ENCODE measurements around the gene TSPAN11.

The TSPAN11 gene

GRCh38 chr12:30972035-30972434 lies 45.5 kb downstream of the TSPAN11 start:
- no peaks in the 10 kb centered on the region for H3K9me3 ChIP-seq (replicated peaks in 1 of 11)
- peaks cover 0 to 10% (median under 1%) of the 10 kb centered on the region in 10 experiments; a peak in 4 of 20 replicates for H3K4me1 ChIP-seq
- H3K4me3 ChIP-seq: no peak overlapping the region
- H3K36me3 ChIP-seq: no peaks in the 10 kb centered on the region
- H3K4me2 ChIP-seq: no peak overlapping the region
- H4K20me1 ChIP-seq: peaks cover 0 to 8% (median 0%) of the 10 kb centered on the region in 11 experiments; a peak in 2 of 22 replicates
- TF ChIP-seq Cebpa-rat (IDR thresholded peaks at IDR 0.05): no peak
- no peak overlapping the region for H3K27ac ChIP-seq
- H3K9ac ChIP-seq: no peak overlapping the region
- H3K27me3 ChIP-seq: no peaks in the 10 kb centered on the region

GRCh38 chr12:30973175-30973574 lies 46.6 kb downstream of the TSPAN11 start:
- no peak overlapping the region for H3K27ac ChIP-seq
- H3K9me3 ChIP-seq (replicated peaks in 1 of 11): no peaks in the 10 kb centered on the region
- no peaks in the 10 kb centered on the region for H3K36me3 ChIP-seq
- H3K4me2 ChIP-seq: no peak overlapping the region
- peaks cover 0 to 7% (median 0%) of the 10 kb centered on the region in 10 experiments; a peak in 2 of 20 replicates for H3K4me1 ChIP-seq
- H4K20me1 ChIP-seq: peaks cover 0 to 8% (median 0%) of the 10 kb centered on the region in 11 experiments; a peak in 2 of 22 replicates
- no peak overlapping the region for H3K9ac ChIP-seq
- H3K4me3 ChIP-seq: no peak overlapping the region
- no peaks in the 10 kb centered on the region for H3K27me3 ChIP-seq
- no peak for TF ChIP-seq Cebpa-rat (IDR thresholded peaks at IDR 0.05)

GRCh38 chr12:30973830-30974229 lies 47.3 kb downstream of the TSPAN11 start:
- TF ChIP-seq Cebpa-rat (IDR thresholded peaks at IDR 0.05): no peak

GRCh38 chr12:30974746-30975500 lies 48.4 kb downstream of the TSPAN11 start:
- Histone ChIP-seq H3K4me1 (peaks cover 0 to 7% (median 0%) of the 10 kb centered on the region in 10 experiments; a peak in 2 of 20 replicates), H4K20me1 (peaks cover 0 to 8% (median 0%) of the 10 kb centered on the region in 11 experiments; a peak in 2 of 22 replicates), H3K27ac (no peak overlapping the region), H3K27me3 (no peaks in the 10 kb centered on the region), H3K4me3 (no peak overlapping the region), H3K36me3 (no peaks in the 10 kb centered on the region), H3K4me2 (no peak overlapping the region), H3K9ac (no peak overlapping the region), H3K9me3 (replicated peaks in 1 of 11) (no peaks in the 10 kb centered on the region)
- TF ChIP-seq Cebpa-rat (IDR thresholded peaks at IDR 0.05): no peak

More at GRCh38 chr12:30973830-30974229, 47.3 kb downstream of the TSPAN11 start:
- no peak overlapping the region for H3K4me2 ChIP-seq
- peaks cover 0 to 8% (median 0%) of the 10 kb centered on the region in 11 experiments; a peak in 2 of 22 replicates for H4K20me1 ChIP-seq
- H3K9ac ChIP-seq: no peak overlapping the region
- H3K27ac ChIP-seq: no peak overlapping the region
- no peak overlapping the region for H3K4me3 ChIP-seq
- no peaks in the 10 kb centered on the region for H3K36me3 ChIP-seq
- peaks cover 0 to 7% (median 0%) of the 10 kb centered on the region in 10 experiments; a peak in 2 of 20 replicates for H3K4me1 ChIP-seq
- H3K27me3 ChIP-seq: no peaks in the 10 kb centered on the region
- no peaks in the 10 kb centered on the region for H3K9me3 ChIP-seq (replicated peaks in 1 of 11)

- no peak overlapping the region for H3K4me3 ChIP-seq
- no peak overlapping the region for H3K4me2 ChIP-seq
- no peak for TF ChIP-seq Cebpa-rat (IDR thresholded peaks at IDR 0.05)
- H3K9ac ChIP-seq: no peak overlapping the region
- H3K4me1 ChIP-seq: peaks cover 0 to 4% (median 0%) of the 10 kb centered on the region in 10 experiments; a peak in 2 of 20 replicates
- H3K27me3 ChIP-seq: no peaks in the 10 kb centered on the region
- H3K9me3 ChIP-seq (replicated peaks in 1 of 11): no peaks in the 10 kb centered on the region
- no peak overlapping the region for H3K27ac ChIP-seq
- H4K20me1 ChIP-seq: peaks cover 0 to 8% (median 0%) of the 10 kb centered on the region in 11 experiments; a peak in 2 of 22 replicates
- no peaks in the 10 kb centered on the region for H3K36me3 ChIP-seq
Observed at GRCh38 chr12:30975581-30975980, 49.0 kb downstream of the TSPAN11 start.

- Histone ChIP-seq H3K27ac (no peak overlapping the region), H3K4me3 (no peak overlapping the region), H3K36me3 (no peaks in the 10 kb centered on the region), H3K4me1 (no peaks in the 10 kb centered on the region), H3K4me2 (no peak overlapping the region), H4K20me1 (peaks cover 0 to 8% (median 0%) of the 10 kb centered on the region in 11 experiments; a peak in 2 of 22 replicates), H3K9ac (no peak overlapping the region), H3K9me3 (replicated peaks in 1 of 11) (no peaks in the 10 kb centered on the region), H3K27me3 (no peaks in the 10 kb centered on the region)
- TF ChIP-seq Cebpa-rat (IDR thresholded peaks at IDR 0.05): no peak
Observed at GRCh38 chr12:30976206-30976605, 49.7 kb downstream of the TSPAN11 start.

- Histone ChIP-seq H4K20me1 (peaks cover 0 to 8% (median 0%) of the 10 kb centered on the region in 11 experiments; a peak in 2 of 22 replicates), H3K27me3 (no peaks in the 10 kb centered on the region), H3K4me1 (no peaks in the 10 kb centered on the region), H3K27ac (no peak overlapping the region), H3K9me3 (replicated peaks in 1 of 11) (no peaks in the 10 kb centered on the region), H3K36me3 (no peaks in the 10 kb centered on the region), H3K4me2 (no peak overlapping the region), H3K9ac (no peak overlapping the region), H3K4me3 (no peak overlapping the region)
- no peak for TF ChIP-seq Cebpa-rat (IDR thresholded peaks at IDR 0.05)
Observed at GRCh38 chr12:30977124-30977523, 50.6 kb downstream of the TSPAN11 start.

GRCh38 chr12:30977537-30978349 lies 51.2 kb downstream of the TSPAN11 start:
- H3K27me3 ChIP-seq: no peaks in the 10 kb centered on the region
- no peak overlapping the region for H3K4me3 ChIP-seq
- no peaks in the 10 kb centered on the region for H3K36me3 ChIP-seq
- no peak overlapping the region for H3K27ac ChIP-seq
- no peaks in the 10 kb centered on the region for H3K4me1 ChIP-seq
- H3K9ac ChIP-seq: no peak overlapping the region
- no peak overlapping the region for H3K4me2 ChIP-seq
- TF ChIP-seq Cebpa-rat (IDR thresholded peaks at IDR 0.05): no peak
- H4K20me1 ChIP-seq: peaks cover 0 to 8% (median 0%) of the 10 kb centered on the region in 11 experiments; a peak in 3 of 22 replicates
- H3K9me3 ChIP-seq (replicated peaks in 1 of 11): no peaks in the 10 kb centered on the region

- H4K20me1 ChIP-seq: peaks cover 0 to 8% (median 0%) of the 10 kb centered on the region in 11 experiments; a peak in 2 of 22 replicates
- H3K4me3 ChIP-seq: no peak overlapping the region
- no peak overlapping the region for H3K4me2 ChIP-seq
- no peak overlapping the region for H3K27ac ChIP-seq
- H3K9ac ChIP-seq: no peak overlapping the region
- TF ChIP-seq Cebpa-rat (IDR thresholded peaks at IDR 0.05): no peak; a peak in 1 of 22 replicates
- no peaks in the 10 kb centered on the region for H3K9me3 ChIP-seq (replicated peaks in 1 of 11)
- no peaks in the 10 kb centered on the region for H3K36me3 ChIP-seq
- no peaks in the 10 kb centered on the region for H3K4me1 ChIP-seq
- H3K27me3 ChIP-seq: no peaks in the 10 kb centered on the region
Observed at GRCh38 chr12:30978639-30979038, 52.1 kb downstream of the TSPAN11 start.
